ENCODE measurements around the gene CC2D2A.
"Not testable (repeated sequence)": the region's sequence is repeated elsewhere in the genome, so short reads cannot be mapped to it uniquely, and the experiment has no call there.

Gene CC2D2A

GRCh38 chr4:15516494-15516893, 46.8 kb downstream of the CC2D2A start:
- H3K4me3 ChIP-seq (ENCODE audit: low read depth, low read length) = no peak overlapping the region
- TF ChIP-seq MAX (IDR thresholded peaks at IDR 0.05; ENCODE audit: low read depth, low read length) (no peak), MYC (IDR thresholded peaks at IDR 0.05; ENCODE audit: low read depth, low read length) (no peak), CTCF (IDR thresholded peaks at IDR 0.05; ENCODE audit: low read depth, low read length) (no peak), POLR2A (IDR thresholded peaks at IDR 0.05; ENCODE audit: extremely low read depth, insufficient read length) (no peak)
- DNase-seq (ENCODE audit: low read depth) = no peak

- DNase-seq (ENCODE audit: low read depth) = not testable (repeated sequence)
These were observed 48.0 kb downstream of the CC2D2A start for GRCh38 chr4:15517681-15518080.

DNA sequence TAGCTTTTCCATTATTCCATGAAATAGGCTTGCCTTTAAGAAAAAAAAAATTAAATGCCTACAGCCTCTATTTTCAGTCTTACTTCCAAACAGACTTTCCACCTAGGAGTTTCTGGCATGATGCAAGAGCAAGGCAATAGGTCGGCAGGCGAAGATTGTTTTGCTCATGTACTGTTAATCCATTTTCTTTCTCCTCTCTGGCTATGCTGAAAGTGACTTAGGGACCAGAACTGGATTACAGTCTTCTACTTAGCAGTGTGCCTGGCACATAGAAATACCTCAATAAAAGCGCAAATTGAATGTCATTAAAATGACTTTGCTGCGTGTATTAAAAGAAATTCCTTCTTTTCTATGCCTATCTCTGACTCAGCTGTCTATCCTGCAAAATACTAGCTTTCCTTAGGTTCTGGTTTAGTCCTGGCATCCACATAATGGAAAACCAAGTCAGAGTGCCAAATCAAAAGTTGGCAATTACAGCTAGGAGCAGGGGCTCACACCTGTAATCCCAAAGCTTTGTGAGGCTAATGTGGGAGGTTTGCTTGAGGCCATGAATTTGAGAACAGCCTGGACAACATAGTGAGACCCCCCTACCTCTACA, 51.9 kb downstream of the CC2D2A start:
- no peak for DNase-seq (ENCODE audit: low read depth)
- H3K4me3 ChIP-seq (ENCODE audit: low read depth, low read length) = no peak overlapping the region
- TF ChIP-seq MAX (IDR thresholded peaks at IDR 0.05; ENCODE audit: low read depth, low read length) (no peak), POLR2A (IDR thresholded peaks at IDR 0.05; ENCODE audit: extremely low read depth, insufficient read length) (no peak), MYC (IDR thresholded peaks at IDR 0.05; ENCODE audit: low read depth, low read length) (no peak), CTCF (IDR thresholded peaks at IDR 0.05; ENCODE audit: low read depth, low read length) (no peak)

More at GRCh38 chr4:15517681-15518080, 48.0 kb downstream of the CC2D2A start:
- H3K4me3 ChIP-seq (ENCODE audit: low read depth, low read length) = not testable (repeated sequence)

GRCh38 chr4:15525080-15525479, 55.4 kb downstream of the CC2D2A start:
- H3K4me3 ChIP-seq (ENCODE audit: low read depth, low read length) = no peak overlapping the region
- no peak for DNase-seq (ENCODE audit: low read depth)
- TF ChIP-seq POLR2A (IDR thresholded peaks at IDR 0.05; ENCODE audit: extremely low read depth, insufficient read length) (no peak), CTCF (IDR thresholded peaks at IDR 0.05; ENCODE audit: low read depth, low read length) (no peak), MAX (IDR thresholded peaks at IDR 0.05; ENCODE audit: low read depth, low read length) (no peak), MYC (IDR thresholded peaks at IDR 0.05; ENCODE audit: low read depth, low read length) (no peak)

GRCh38 chr4:15526924-15527592, 57.4 kb downstream of the CC2D2A start:
- no peak overlapping the region for H3K4me3 ChIP-seq (ENCODE audit: low read depth, low read length)
- DNase-seq (ENCODE audit: low read depth) = no peak
- TF ChIP-seq POLR2A (IDR thresholded peaks at IDR 0.05; ENCODE audit: extremely low read depth, insufficient read length) (no peak), CTCF (IDR thresholded peaks at IDR 0.05; ENCODE audit: low read depth, low read length) (no peak), MAX (IDR thresholded peaks at IDR 0.05; ENCODE audit: low read depth, low read length) (no peak), MYC (IDR thresholded peaks at IDR 0.05; ENCODE audit: low read depth, low read length) (no peak)

DNA sequence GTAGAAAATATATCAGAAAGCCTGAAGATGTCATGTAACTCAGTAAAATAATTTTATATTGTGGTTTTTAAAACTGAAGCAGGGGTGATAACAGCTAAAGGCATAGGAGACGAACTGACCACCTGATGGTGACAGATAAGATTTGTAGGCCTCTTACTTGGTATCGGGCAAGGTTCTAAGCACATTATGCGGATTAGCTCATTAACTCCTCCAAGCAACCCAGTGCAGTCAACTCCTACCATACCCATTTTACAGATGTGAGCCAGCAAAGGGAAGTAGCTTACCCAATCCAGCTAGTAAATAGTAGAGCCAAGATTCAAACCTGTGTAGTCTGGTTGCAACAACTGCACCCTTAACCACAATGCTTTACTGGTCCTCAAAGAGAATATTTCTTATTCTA, 62.1 kb downstream of the CC2D2A start:
- H3K4me3 ChIP-seq (ENCODE audit: low read depth, low read length) = no peak overlapping the region
- DNase-seq (ENCODE audit: low read depth) = peak; percentile 10
- TF ChIP-seq MYC (IDR thresholded peaks at IDR 0.05; ENCODE audit: low read depth, low read length) (no peak), MAX (IDR thresholded peaks at IDR 0.05; ENCODE audit: low read depth, low read length) (no peak), POLR2A (IDR thresholded peaks at IDR 0.05; ENCODE audit: extremely low read depth, insufficient read length) (no peak), CTCF (IDR thresholded peaks at IDR 0.05; ENCODE audit: low read depth, low read length) (no peak)
